Measurements from ENCODE around the gene ALPG. TPM values are rescaled to one million over a fixed set of nuclear protein-coding genes. Genes with fewer than 3 reads are reported as not detected.

ALPG gene
- not detected in 2 replicates for total RNA-seq (2014; rRNA removed; shearing (Covaris generic))

DNA sequence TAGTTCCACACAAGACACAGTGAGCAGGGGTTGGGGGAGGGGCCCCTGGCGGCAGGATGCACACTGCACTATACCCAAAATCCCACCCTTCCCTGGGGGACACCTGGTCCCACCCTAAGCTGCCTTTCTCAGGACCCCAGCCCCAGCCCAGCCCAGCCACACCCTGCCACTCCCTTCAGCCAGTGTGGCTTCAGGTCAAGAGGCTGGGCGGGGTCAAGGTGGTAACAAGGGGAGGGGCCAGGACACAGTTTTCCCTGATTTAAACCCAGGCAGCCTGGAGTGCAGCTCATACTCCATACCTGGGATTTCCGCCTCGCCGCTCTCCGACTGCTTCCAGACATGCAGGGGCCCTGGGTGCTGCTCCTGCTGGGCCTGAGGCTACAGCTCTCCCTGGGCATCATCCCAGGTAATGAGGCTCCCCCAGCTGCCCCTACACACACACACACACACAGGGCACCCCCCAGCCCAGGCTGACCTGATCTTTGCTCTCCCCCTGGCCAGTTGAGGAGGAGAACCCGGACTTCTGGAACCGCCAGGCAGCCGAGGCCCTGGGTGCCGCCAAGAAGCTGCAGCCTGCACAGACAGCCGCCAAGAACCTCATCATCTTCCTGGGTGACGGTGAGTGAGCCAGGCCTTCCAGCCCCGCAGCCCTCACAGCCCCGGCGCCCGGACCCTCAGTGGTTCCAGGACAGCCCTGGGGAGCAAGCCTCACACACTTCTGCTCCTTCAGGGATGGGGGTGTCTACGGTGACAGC is at the start of gene ALPG:
Gene ALPG, plus strand, starts transcription at position 289 of the 755 bp plus-strand sequence. Its CDS starts 51 bp downstream, at position 340.

DNA sequence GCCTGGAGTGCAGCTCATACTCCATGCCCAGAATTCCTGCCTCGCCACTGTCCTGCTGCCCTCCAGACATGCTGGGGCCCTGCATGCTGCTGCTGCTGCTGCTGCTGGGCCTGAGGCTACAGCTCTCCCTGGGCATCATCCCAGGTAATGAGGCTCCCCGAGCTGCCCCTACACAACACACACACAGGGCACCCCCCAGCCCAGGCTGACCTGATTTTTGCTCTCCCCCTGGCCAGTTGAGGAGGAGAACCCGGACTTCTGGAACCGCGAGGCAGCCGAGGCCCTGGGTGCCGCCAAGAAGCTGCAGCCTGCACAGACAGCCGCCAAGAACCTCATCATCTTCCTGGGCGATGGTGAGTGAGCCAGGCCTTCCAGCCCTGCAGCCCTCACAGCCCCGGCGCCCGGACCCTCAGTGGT is 27.9 kb upstream of the ALPG start, which contains the start of gene ALPP:
Gene ALPP, plus strand, starts transcription at position 17 of the 417 bp plus-strand sequence. Its CDS starts 52 bp downstream, at position 69.

DNA sequence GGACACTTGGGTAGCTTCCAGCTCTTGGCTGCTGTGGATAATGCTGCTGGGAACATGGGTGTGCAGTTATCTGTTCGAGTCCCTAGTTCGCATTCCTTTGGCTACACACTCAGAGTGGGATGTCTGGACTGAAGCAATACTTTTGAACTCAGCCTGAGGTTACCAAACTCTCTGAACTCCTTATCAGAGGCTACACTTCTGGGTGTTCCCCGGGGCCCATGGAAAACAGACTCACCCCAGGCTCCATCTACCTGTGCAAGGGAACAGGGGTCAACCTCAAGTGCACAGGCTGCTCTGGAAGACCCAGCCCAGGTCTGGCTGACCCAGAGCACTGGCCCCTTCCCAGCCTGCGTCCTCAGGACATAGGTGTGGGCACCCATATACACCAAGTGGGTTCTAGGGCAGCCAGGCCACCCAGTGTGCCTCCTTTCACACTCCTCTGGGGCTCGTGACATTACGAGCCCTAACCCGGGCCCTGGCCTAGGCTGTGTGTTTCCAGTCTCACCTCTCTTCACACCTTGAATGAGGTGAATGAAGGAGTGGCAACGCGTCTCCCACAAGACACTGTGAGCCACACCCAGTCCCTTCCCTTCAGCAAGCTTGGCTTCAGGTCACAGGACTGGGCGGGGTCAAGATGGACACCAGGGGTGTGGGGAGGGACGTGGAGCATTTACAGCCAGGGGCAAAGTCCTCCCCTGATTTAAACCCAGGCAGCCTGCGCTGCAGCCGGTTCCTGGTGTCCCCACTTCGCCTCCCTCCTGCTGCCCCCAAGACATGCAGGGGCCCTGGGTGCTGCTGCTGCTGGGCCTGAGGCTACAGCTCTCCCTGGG is 49.0 kb downstream of the ALPG start, which contains the start of gene ALPI:
Gene ALPI, plus strand, starts transcription at position 728 of the 830 bp plus-strand sequence. Its CDS starts 47 bp downstream, at position 775.

Small RNA genes within 50 kb of the gene (small RNA-seq; reads per million reads assigned to genes)
- not detected for gene AC068134.4

Other genes with a start within 250 kb of the ALPG start
- gene ALPP, start 28.1 kb upstream of the ALPG start, total RNA-seq (2014; rRNA removed; shearing (Covaris generic)), result 0.13 and 0.26 TPM in 2 replicates
- gene ALPI, start 49.3 kb downstream of the ALPG start, total RNA-seq (2014; rRNA removed; shearing (Covaris generic)), result not detected in 2 replicates
- gene ECEL1, start 81.0 kb downstream of the ALPG start, total RNA-seq (2014; rRNA removed; shearing (Covaris generic)), result not detected in 2 replicates
- gene PRSS56, start 113.5 kb downstream of the ALPG start, total RNA-seq (2014; rRNA removed; shearing (Covaris generic)), result not detected in 2 replicates
- gene CHRND, start 119.3 kb downstream of the ALPG start, total RNA-seq (2014; rRNA removed; shearing (Covaris generic)), result not detected in 2 replicates
- gene CHRNG, start 132.8 kb downstream of the ALPG start, total RNA-seq (2014; rRNA removed; shearing (Covaris generic)), result not detected in 2 replicates
- 9.6 and 12.2 TPM in 2 replicates for gene TIGD1, start 143.7 kb downstream of the ALPG start, total RNA-seq (2014; rRNA removed; shearing (Covaris generic))
- 78.4 and 84.3 TPM in 2 replicates for gene EIF4E2, start 143.8 kb downstream of the ALPG start, total RNA-seq (2014; rRNA removed; shearing (Covaris generic))
- not detected in 2 replicates for gene EFHD1, start 226.8 kb downstream of the ALPG start, total RNA-seq (2014; rRNA removed; shearing (Covaris generic))

Data from A375 (cell line).